Measurements from ENCODE around the gene PTGR2.

The PTGR2 gene

DNA sequence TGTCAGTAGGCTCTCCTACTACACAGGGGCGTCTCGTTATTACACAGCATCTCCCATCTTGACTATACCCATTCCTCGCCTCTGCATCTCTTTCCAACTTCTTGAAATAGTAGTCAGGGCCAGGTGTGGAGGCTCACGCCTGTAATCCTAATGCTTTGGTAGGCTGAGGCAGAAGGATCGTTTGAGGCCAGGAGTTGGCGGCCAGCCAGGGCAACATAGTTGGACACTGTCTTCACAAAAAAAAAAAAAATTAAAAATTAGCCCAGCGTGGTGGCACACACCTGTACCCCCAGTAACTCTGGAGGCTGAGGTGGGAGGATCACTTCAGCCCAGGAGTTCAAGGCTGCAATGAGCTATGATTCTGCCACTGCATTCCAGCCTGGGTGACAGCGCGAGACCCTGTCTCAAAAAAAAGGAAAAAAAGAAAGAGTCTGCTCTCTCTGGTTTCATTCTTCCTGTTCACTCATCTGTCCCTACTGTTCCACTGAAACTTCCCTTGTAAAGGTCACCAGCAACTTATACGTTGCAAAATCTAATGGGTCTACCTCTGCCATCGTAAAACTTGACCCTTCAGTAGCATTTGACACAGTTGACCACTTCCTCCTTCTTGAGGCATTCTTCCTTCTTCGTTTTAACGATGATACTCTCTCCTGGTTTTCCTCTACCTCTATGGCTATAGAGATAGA is 41.0 kb upstream of the PTGR2 start:
- ATAC-seq, result no peak
- TF ChIP-seq TOX (CRISPR knock-in tag; IDR thresholded peaks at IDR 0.05; ENCODE audit: borderline replicate concordance), result no peak
- no peak for TF ChIP-seq PATZ1 (CRISPR knock-in tag; IDR thresholded peaks at IDR 0.05; ENCODE audit: borderline replicate concordance)
- no peak for TF ChIP-seq ESRRG (CRISPR knock-in tag; IDR thresholded peaks at IDR 0.05)
- TF ChIP-seq, protein P1, sequence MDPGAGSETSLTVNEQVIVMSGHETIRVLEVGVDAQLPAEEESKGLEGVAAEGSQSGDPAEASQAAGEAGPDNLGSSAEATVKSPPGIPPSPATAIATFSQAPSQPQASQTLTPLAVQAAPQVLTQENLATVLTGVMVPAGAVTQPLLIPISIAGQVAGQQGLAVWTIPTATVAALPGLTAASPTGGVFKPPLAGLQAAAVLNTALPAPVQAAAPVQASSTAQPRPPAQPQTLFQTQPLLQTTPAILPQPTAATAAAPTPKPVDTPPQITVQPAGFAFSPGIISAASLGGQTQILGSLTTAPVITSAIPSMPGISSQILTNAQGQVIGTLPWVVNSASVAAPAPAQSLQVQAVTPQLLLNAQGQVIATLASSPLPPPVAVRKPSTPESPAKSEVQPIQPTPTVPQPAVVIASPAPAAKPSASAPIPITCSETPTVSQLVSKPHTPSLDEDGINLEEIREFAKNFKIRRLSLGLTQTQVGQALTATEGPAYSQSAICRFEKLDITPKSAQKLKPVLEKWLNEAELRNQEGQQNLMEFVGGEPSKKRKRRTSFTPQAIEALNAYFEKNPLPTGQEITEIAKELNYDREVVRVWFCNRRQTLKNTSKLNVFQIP (CRISPR knock-in tag; IDR thresholded peaks at IDR 0.05; ENCODE audit: borderline replicate concordance, low read depth), result no peak
- TF ChIP-seq ZNF70 (CRISPR knock-in tag; IDR thresholded peaks at IDR 0.05), result no peak
- TF ChIP-seq PPARA (CRISPR knock-in tag; IDR thresholded peaks at IDR 0.05; ENCODE audit: borderline replicate concordance), result no peak
- TF ChIP-seq, protein P2, sequence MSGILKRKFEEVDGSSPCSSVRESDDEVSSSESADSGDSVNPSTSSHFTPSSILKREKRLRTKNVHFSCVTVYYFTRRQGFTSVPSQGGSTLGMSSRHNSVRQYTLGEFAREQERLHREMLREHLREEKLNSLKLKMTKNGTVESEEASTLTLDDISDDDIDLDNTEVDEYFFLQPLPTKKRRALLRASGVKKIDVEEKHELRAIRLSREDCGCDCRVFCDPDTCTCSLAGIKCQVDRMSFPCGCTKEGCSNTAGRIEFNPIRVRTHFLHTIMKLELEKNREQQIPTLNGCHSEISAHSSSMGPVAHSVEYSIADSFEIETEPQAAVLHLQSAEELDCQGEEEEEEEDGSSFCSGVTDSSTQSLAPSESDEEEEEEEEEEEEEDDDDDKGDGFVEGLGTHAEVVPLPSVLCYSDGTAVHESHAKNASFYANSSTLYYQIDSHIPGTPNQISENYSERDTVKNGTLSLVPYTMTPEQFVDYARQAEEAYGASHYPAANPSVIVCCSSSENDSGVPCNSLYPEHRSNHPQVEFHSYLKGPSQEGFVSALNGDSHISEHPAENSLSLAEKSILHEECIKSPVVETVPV (CRISPR knock-in tag; IDR thresholded peaks at IDR 0.05), result no peak
- no peak for TF ChIP-seq OSR1 (CRISPR knock-in tag; IDR thresholded peaks at IDR 0.05)
- TF ChIP-seq, protein P3, sequence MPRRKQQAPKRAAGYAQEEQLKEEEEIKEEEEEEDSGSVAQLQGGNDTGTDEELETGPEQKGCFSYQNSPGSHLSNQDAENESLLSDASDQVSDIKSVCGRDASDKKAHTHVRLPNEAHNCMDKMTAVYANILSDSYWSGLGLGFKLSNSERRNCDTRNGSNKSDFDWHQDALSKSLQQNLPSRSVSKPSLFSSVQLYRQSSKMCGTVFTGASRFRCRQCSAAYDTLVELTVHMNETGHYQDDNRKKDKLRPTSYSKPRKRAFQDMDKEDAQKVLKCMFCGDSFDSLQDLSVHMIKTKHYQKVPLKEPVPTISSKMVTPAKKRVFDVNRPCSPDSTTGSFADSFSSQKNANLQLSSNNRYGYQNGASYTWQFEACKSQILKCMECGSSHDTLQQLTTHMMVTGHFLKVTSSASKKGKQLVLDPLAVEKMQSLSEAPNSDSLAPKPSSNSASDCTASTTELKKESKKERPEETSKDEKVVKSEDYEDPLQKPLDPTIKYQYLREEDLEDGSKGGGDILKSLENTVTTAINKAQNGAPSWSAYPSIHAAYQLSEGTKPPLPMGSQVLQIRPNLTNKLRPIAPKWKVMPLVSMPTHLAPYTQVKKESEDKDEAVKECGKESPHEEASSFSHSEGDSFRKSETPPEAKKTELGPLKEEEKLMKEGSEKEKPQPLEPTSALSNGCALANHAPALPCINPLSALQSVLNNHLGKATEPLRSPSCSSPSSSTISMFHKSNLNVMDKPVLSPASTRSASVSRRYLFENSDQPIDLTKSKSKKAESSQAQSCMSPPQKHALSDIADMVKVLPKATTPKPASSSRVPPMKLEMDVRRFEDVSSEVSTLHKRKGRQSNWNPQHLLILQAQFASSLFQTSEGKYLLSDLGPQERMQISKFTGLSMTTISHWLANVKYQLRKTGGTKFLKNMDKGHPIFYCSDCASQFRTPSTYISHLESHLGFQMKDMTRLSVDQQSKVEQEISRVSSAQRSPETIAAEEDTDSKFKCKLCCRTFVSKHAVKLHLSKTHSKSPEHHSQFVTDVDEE (CRISPR knock-in tag; IDR thresholded peaks at IDR 0.05), result no peak
- TF ChIP-seq ISL1 (CRISPR knock-in tag; IDR thresholded peaks at IDR 0.05), result no peak
- TF ChIP-seq CREB5 (CRISPR knock-in tag; IDR thresholded peaks at IDR 0.05; ENCODE audit: low read depth), result no peak
- no peak for TF ChIP-seq TCF4 (CRISPR knock-in tag; IDR thresholded peaks at IDR 0.05; ENCODE audit: borderline replicate concordance)
- no peak for TF ChIP-seq ZFP30 (CRISPR knock-in tag; IDR thresholded peaks at IDR 0.05)
- no peak for TF ChIP-seq ZFP3 (CRISPR knock-in tag; IDR thresholded peaks at IDR 0.05)
- TF ChIP-seq ARNTL (CRISPR knock-in tag; IDR thresholded peaks at IDR 0.05; ENCODE audit: borderline replicate concordance, low read depth), result no peak
- TF ChIP-seq BACH2 (CRISPR knock-in tag; IDR thresholded peaks at IDR 0.05; ENCODE audit: borderline replicate concordance), result no peak
- TF ChIP-seq GLIS3 (CRISPR knock-in tag; IDR thresholded peaks at IDR 0.05), result no peak
- no peak for TF ChIP-seq ZNF565 (CRISPR knock-in tag; conservative IDR thresholded peaks at IDR 0.05; ENCODE audit: low read depth)
- TF ChIP-seq ZC3H10 (CRISPR knock-in tag; IDR thresholded peaks at IDR 0.05), result no peak
- no peak for TF ChIP-seq RARB (CRISPR knock-in tag; IDR thresholded peaks at IDR 0.05)

- TF ChIP-seq, protein P1 (CRISPR knock-in tag; IDR thresholded peaks at IDR 0.05; ENCODE audit: borderline replicate concordance, low read depth), result no peak
- TF ChIP-seq OSR1 (CRISPR knock-in tag; IDR thresholded peaks at IDR 0.05) (no peak), ZC3H10 (CRISPR knock-in tag; IDR thresholded peaks at IDR 0.05) (no peak), ZFP30 (CRISPR knock-in tag; IDR thresholded peaks at IDR 0.05) (no peak), RARB (CRISPR knock-in tag; IDR thresholded peaks at IDR 0.05) (no peak), SNAI2 (CRISPR knock-in tag; IDR thresholded peaks at IDR 0.05) (no peak), ZNF8 (CRISPR knock-in tag; IDR thresholded peaks at IDR 0.05) (no peak), ZFP3 (CRISPR knock-in tag; IDR thresholded peaks at IDR 0.05) (no peak), BACH2 (CRISPR knock-in tag; IDR thresholded peaks at IDR 0.05; ENCODE audit: borderline replicate concordance) (no peak), GLIS3 (CRISPR knock-in tag; IDR thresholded peaks at IDR 0.05) (no peak), CREB5 (CRISPR knock-in tag; IDR thresholded peaks at IDR 0.05; ENCODE audit: low read depth) (no peak)
- ATAC-seq, result no peak
These were observed 40.5 kb upstream of the PTGR2 start for GRCh38 chr14:73811164-73811503.

Measured in SK-N-SH treated with all-trans-retinoic acid at 6 μM for 48 hours (cell line).